MG63 (cell line): ENCODE data around the gene IL36A. TPM values are rescaled to one million over a fixed set of nuclear protein-coding genes. Genes with fewer than 3 reads are reported as not detected.

Experiments used
- DNase-seq: peaks from one replicate; pipeline ENCODE4 v3.0.0-alpha.2; 2020
- H3K27me3 ChIP-seq: fragments of 250-450 bp; sonication (Bioruptor Pico); 2 replicates; pipeline ENCODE4 v1.5.1; 2020; ENCODE audit warnings: mild to moderate bottlenecking, moderate library complexity
- H3K36me3 ChIP-seq: fragments of 250-450 bp; sonication (Bioruptor Pico); 2 replicates; pipeline ENCODE4 v1.5.1; 2020; ENCODE audit warnings: mild to moderate bottlenecking, moderate library complexity
- H3K4me3 ChIP-seq: fragments of 250-450 bp; sonication (Bioruptor Pico); 2 replicates; pipeline ENCODE4 v1.5.1; 2020; ENCODE audit warnings: mild to moderate bottlenecking, moderate library complexity
- H3K9me3 ChIP-seq: fragments of 250-450 bp; sonication (Bioruptor Pico); 2 replicates; pipeline ENCODE4 v1.5.1; 2020; ENCODE audit warnings: mild to moderate bottlenecking, moderate library complexity
- total RNA-seq: library from RNA; depleted of rRNA; stranded (reverse); fragments of >200 nt; shearing (Covaris generic); gene quantifications from 2 replicates; pipeline ENCODE4 v1.2.3, GENCODE V29; 2014; ENCODE audit warnings: low replicate concordance; rRNA removed

Gene IL36A
- not detected in 2 replicates for total RNA-seq

GRCh38 chr2:113005030-113005509 lies at the start of gene IL36A:
Gene IL36A, plus strand, starts transcription at chr2:113005459. Its CDS starts 413 bp downstream, at chr2:113005872.
- Histone ChIP-seq H3K9me3 (peaks cover 11% of the 10 kb centered on the region), H3K4me3 (no peak within 1 kb of the TSS), H3K27me3 (no peaks in the 10 kb centered on the region), H3K36me3 (no peaks in the 10 kb centered on the region)
- DNase-seq = no peak

GRCh38 chr2:112957511-112957910 lies 47.7 kb upstream of the IL36A start:
- no peak for DNase-seq
- Histone ChIP-seq H3K36me3 (no peaks in the 10 kb centered on the region), H3K27me3 (no peaks in the 10 kb centered on the region), H3K4me3 (no peak overlapping the region), H3K9me3 (no peaks in the 10 kb centered on the region)

GRCh38 chr2:112958428-112959108 lies 46.7 kb upstream of the IL36A start:
- DNase-seq = peak; percentile 28
- H3K9me3 ChIP-seq = no peaks in the 10 kb centered on the region
- H3K27me3 ChIP-seq = no peaks in the 10 kb centered on the region
- no peak overlapping the region for H3K4me3 ChIP-seq
- H3K36me3 ChIP-seq = no peaks in the 10 kb centered on the region

GRCh38 chr2:112959109-112959812 lies 46.0 kb upstream of the IL36A start:
- Histone ChIP-seq H3K27me3 (no peaks in the 10 kb centered on the region), H3K4me3 (no peak overlapping the region), H3K9me3 (no peaks in the 10 kb centered on the region), H3K36me3 (no peaks in the 10 kb centered on the region)
- no peak for DNase-seq

GRCh38 chr2:112960230-112960825 lies 44.9 kb upstream of the IL36A start:
- DNase-seq = no peak
- no peak overlapping the region for H3K4me3 ChIP-seq
- no peaks in the 10 kb centered on the region for H3K9me3 ChIP-seq
- H3K36me3 ChIP-seq = no peaks in the 10 kb centered on the region
- H3K27me3 ChIP-seq = no peaks in the 10 kb centered on the region

- no peak for DNase-seq
- Histone ChIP-seq H3K4me3 (no peak overlapping the region), H3K27me3 (no peaks in the 10 kb centered on the region), H3K9me3 (no peaks in the 10 kb centered on the region), H3K36me3 (no peaks in the 10 kb centered on the region)
Observed at GRCh38 chr2:112962308-112963175, 42.7 kb upstream of the IL36A start.

GRCh38 chr2:112967023-112967422 lies 38.2 kb upstream of the IL36A start:
- Histone ChIP-seq H3K4me3 (no peak overlapping the region), H3K36me3 (no peaks in the 10 kb centered on the region), H3K27me3 (0 out of 2 replicates have a peak, but pooled peaks cover 3% of the 10 kb centered on the region), H3K9me3 (no peaks in the 10 kb centered on the region)
- no peak for DNase-seq

- Histone ChIP-seq H3K4me3 (no peak overlapping the region), H3K9me3 (no peaks in the 10 kb centered on the region), H3K36me3 (no peaks in the 10 kb centered on the region), H3K27me3 (0 out of 2 replicates have a peak, but pooled peaks cover 3% of the 10 kb centered on the region)
- no peak for DNase-seq
Observed at GRCh38 chr2:112972423-112973086, 32.7 kb upstream of the IL36A start.

- no peak overlapping the region for H3K4me3 ChIP-seq
- no peaks in the 10 kb centered on the region for H3K36me3 ChIP-seq
- no peaks in the 10 kb centered on the region for H3K9me3 ChIP-seq
- 0 out of 2 replicates have a peak, but pooled peaks cover 3% of the 10 kb centered on the region for H3K27me3 ChIP-seq
- no peak for DNase-seq
Observed at GRCh38 chr2:112973156-112973555, 32.1 kb upstream of the IL36A start.

- no peak for DNase-seq
- no peak within 1 kb of the TSS for H3K4me3 ChIP-seq
- no peaks in the 10 kb centered on the region for H3K9me3 ChIP-seq
- peaks cover 2% of the 10 kb centered on the region; the same call in 1 of the 2 replicates for H3K27me3 ChIP-seq
- H3K36me3 ChIP-seq = no peaks in the 10 kb centered on the region
Observed at GRCh38 chr2:112977559-112978056, 27.7 kb upstream of the IL36A start, which contains the start of gene IL36G. Gene IL36G, plus strand, starts transcription at chr2:112978006. Its CDS starts 633 bp downstream, at chr2:112978639.

GRCh38 chr2:112979731-112980130 lies 25.5 kb upstream of the IL36A start:
- H3K36me3 ChIP-seq = no peaks in the 10 kb centered on the region
- H3K9me3 ChIP-seq = no peaks in the 10 kb centered on the region
- no peak overlapping the region for H3K4me3 ChIP-seq
- peaks cover 2% of the 10 kb centered on the region; the same call in 1 of the 2 replicates for H3K27me3 ChIP-seq
- no peak for DNase-seq

GRCh38 chr2:112980537-112980936 lies 24.7 kb upstream of the IL36A start:
- Histone ChIP-seq H3K4me3 (no peak overlapping the region), H3K27me3 (peaks cover 2% of the 10 kb centered on the region; the same call in 1 of the 2 replicates), H3K9me3 (no peaks in the 10 kb centered on the region), H3K36me3 (no peaks in the 10 kb centered on the region)
- DNase-seq = no peak

GRCh38 chr2:112985090-112985489 lies 20.2 kb upstream of the IL36A start:
- H3K4me3 ChIP-seq = no peak overlapping the region
- peaks cover 2% of the 10 kb centered on the region; the same call in 1 of the 2 replicates for H3K27me3 ChIP-seq
- DNase-seq = no peak
- no peaks in the 10 kb centered on the region; the same call in 1 of the 2 replicates for H3K9me3 ChIP-seq
- H3K36me3 ChIP-seq = no peaks in the 10 kb centered on the region

GRCh38 chr2:112989611-112990010 lies 15.6 kb upstream of the IL36A start:
- peaks cover 2% of the 10 kb centered on the region; the same call in 1 of the 2 replicates for H3K27me3 ChIP-seq
- H3K9me3 ChIP-seq = peaks cover 5% of the 10 kb centered on the region; the same call in 1 of the 2 replicates
- no peaks in the 10 kb centered on the region for H3K36me3 ChIP-seq
- no peak for DNase-seq
- H3K4me3 ChIP-seq = no peak overlapping the region

GRCh38 chr2:112993831-112994230 lies 11.4 kb upstream of the IL36A start:
- H3K4me3 ChIP-seq = no peak overlapping the region
- no peaks in the 10 kb centered on the region for H3K36me3 ChIP-seq
- no peak for DNase-seq
- peaks cover 5% of the 10 kb centered on the region; the same call in 1 of the 2 replicates for H3K9me3 ChIP-seq
- H3K27me3 ChIP-seq = peaks cover 2% of the 10 kb centered on the region; the same call in 1 of the 2 replicates
